Vagina (tissue), 2 donors: Measurements from ENCODE around the gene BLOC1S4. TPM values are rescaled to one million over a fixed set of nuclear protein-coding genes. Genes with fewer than 3 reads are reported as not detected.

Experiments used
- DNase-seq, 2 donors: peaks; one replicate each; pipeline ENCODE4 v3.0.0-alpha.2; 2017; ENCODE audit errors: extremely low spot score in 2 of 2
- H3K27ac ChIP-seq: fragments of 200-600 bp; sonication (generic); one replicate; pipeline ENCODE4 v1.5.1; 2019
- H3K27me3 ChIP-seq: fragments of 200-600 bp; sonication (generic); one replicate; pipeline ENCODE4 v1.5.1; 2019
- H3K36me3 ChIP-seq, 2 donors: fragments of 200-600 bp; sonication (generic); one replicate each; pipeline ENCODE4 v1.5.1; 2017 to 2019
- H3K4me1 ChIP-seq: fragments of 200-600 bp; sonication (generic); one replicate; pipeline ENCODE4 v1.5.1; 2019
- H3K4me3 ChIP-seq, 2 donors: fragments of 200-600 bp; sonication (generic); 1 replicate in 1 of 2; 2 replicates in 1 of 2; pipeline ENCODE4 v1.5.1; 2016 to 2019
- H3K9me3 ChIP-seq: fragments of 200-600 bp; sonication (generic); one replicate; pipeline ENCODE4 v1.5.1; 2019
- CTCF ChIP-seq, 3 experiments: fragments of 450-650 bp in 2 of 3; fragments of 200-600 bp in 1 of 3; sonication (generic) in 1 of 3; IDR thresholded peaks; one replicate each; pipeline ENCODE4 v1.5.1; 2017 to 2019; ENCODE audit warnings: antibody characterized with exemption in 3 of 3, mild to moderate bottlenecking in 2 of 3, moderate library complexity in 2 of 3
- POLR2A ChIP-seq, 2 donors: fragments of 450-650 bp; IDR thresholded peaks; one replicate each; pipeline ENCODE4 v1.6.1; 2017; ENCODE audit warnings: antibody characterized with exemption in 2 of 2, mild to moderate bottlenecking in 2 of 2, moderate library complexity in 2 of 2
- POLR2AphosphoS5 ChIP-seq, 2 donors: sonication (generic); formaldehyde crosslinking; IDR thresholded peaks; one replicate each; pipeline ENCODE4 v1.9.0; 2017; ENCODE audit warnings: antibody characterized with exemption in 2 of 2, mild to moderate bottlenecking in 2 of 2, low read depth in 1 of 2; ENCODE audit not compliant: insufficient read depth in 1 of 2
- intact Hi-C: fragments of 100-400 bp; cut with DNase I; formaldehyde crosslinking; loops from one replicate; pipeline ENCODE4 v1.15.1; 2023
- total RNA-seq: library from RNA; depleted of rRNA; stranded (reverse); fragments of >200 nt; gene quantifications from one replicate; pipeline ENCODE4 v1.2.3, GENCODE V29; 2016

Gene BLOC1S4
- total RNA-seq, 1 donor from 2014 or later = 34.9 TPM

DNA sequence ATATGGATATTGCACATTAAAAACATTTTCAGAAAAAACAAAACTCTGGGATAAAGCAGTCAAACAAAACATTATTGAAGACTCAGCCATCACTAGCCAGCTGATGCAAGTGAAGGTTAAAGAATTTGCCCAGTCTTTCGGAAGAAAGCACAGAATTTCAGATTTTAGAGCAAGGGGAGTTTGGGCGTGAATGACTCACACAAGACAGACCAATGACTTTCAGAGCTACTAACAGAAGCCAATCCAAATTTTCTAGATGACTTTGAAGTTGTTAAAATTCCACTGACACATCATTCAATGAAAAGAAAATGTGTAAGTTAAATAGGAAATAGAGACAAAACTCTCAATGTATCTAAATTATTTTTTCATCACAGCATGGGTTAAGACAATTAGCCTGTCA lies 10.3 kb upstream of the BLOC1S4 start:
- no peak for DNase-seq
- Histone ChIP-seq H3K9me3 (no peaks in the 10 kb centered on the region), H3K4me3 (no peak overlapping the region), H3K27me3 (no peaks in the 10 kb centered on the region), H3K4me1 (peaks cover 55% of the 10 kb centered on the region), H3K36me3 (no peaks in the 10 kb centered on the region), H3K27ac (no peak overlapping the region)
- intact Hi-C loops = no loop called here
- no peak for TF ChIP-seq CTCF (IDR thresholded peaks at IDR 0.05)

- Histone ChIP-seq H3K4me1 (peaks cover 56% of the 10 kb centered on the region), H3K27me3 (no peaks in the 10 kb centered on the region), H3K9me3 (no peaks in the 10 kb centered on the region), H3K27ac (no peak overlapping the region), H3K4me3 (no peak overlapping the region), H3K36me3 (no peaks in the 10 kb centered on the region)
- intact Hi-C loops = no loop called here
- TF ChIP-seq POLR2A (IDR thresholded peaks at IDR 0.05) (no peak), POLR2AphosphoS5 (IDR thresholded peaks at IDR 0.05; ENCODE audit: insufficient read depth in 1 of 2, low read depth in 1 of 2) (no peak), CTCF (IDR thresholded peaks at IDR 0.05) (no peak)
- DNase-seq = no peak
These were observed 9.8 kb upstream of the BLOC1S4 start for GRCh38 chr4:6706173-6706572.

DNA sequence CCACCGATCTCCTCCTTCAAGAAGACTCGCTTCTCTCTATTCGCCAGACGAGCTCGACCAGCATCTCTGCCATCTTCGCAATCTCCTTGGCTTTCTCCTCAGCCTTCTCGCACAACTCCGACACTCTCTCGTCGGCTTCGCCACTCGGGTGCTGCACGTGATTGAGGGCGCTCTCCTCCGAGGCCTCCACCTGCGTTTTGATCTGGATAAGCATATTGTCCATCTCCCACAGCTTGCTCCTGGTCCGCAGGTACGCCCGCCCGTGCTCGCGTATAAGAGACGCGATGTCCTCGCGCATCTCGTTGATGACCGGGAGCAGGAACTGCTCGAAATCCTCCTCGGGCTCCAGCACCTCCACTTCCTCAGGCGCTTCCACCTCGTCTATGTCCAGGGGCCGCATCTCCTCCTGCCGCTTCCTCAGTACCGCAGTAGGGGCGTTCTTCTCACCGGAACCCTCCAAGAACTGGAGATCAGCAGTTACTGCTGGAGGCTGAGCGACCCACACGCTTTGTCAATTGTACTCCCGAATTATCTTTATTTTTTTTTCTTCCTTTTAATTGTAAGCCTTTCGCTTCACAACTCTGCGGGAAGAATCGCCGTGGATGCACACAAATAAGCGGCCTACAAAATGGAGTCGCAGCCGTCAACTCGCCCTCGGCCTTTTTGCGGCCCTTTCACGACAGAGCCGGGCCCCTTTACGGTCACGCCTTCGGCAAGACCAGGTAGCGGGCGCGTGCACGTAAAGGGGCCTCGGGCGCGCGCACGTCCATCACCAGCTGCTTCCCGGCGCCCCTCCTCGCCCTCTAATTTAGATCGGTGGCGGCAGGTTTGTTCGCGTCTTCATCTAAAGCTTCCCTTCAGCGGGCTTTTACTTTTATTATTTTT lies 6.5 kb upstream of the BLOC1S4 start, which contains the start of gene MRFAP1L1:
Gene MRFAP1L1, minus strand, starts transcription at position 636 of the 885 bp plus-strand sequence. Its CDS starts 236 bp downstream, at position 400.
- TF ChIP-seq POLR2AphosphoS5 (IDR thresholded peaks at IDR 0.05; ENCODE audit: insufficient read depth in 1 of 2, low read depth in 1 of 2) (peak; percentile 88 to 98), POLR2A (IDR thresholded peaks at IDR 0.05) (no peak)

GRCh38 chr4:6710282-6710681 lies 5.7 kb upstream of the BLOC1S4 start:
- no peak for DNase-seq

More for the DNA sequence above, 6.5 kb upstream of the BLOC1S4 start, which contains the start of gene MRFAP1L1:
- H3K4me1 ChIP-seq = peaks cover 47% of the 10 kb centered on the region
- no peaks in the 10 kb centered on the region for H3K27me3 ChIP-seq
- no peaks in the 10 kb centered on the region for H3K36me3 ChIP-seq
- intact Hi-C loops = no loop called here
- peak within 1 kb of the TSS; percentile 83 to 84 for H3K4me3 ChIP-seq
- no peaks in the 10 kb centered on the region for H3K9me3 ChIP-seq
- DNase-seq = no peak
- peak within 1 kb of the TSS; percentile 82 for H3K27ac ChIP-seq

GRCh38 chr4:6710996-6711395 lies 5.0 kb upstream of the BLOC1S4 start:
- no peaks in the 10 kb centered on the region for H3K9me3 ChIP-seq

More at GRCh38 chr4:6710282-6710681, 5.7 kb upstream of the BLOC1S4 start:
- Histone ChIP-seq H3K27me3 (no peaks in the 10 kb centered on the region), H3K27ac (peak overlapping the region; percentile 82), H3K4me1 (peaks cover 44% of the 10 kb centered on the region), H3K9me3 (no peaks in the 10 kb centered on the region), H3K36me3 (no peaks in the 10 kb centered on the region), H3K4me3 (peak overlapping the region; percentile 83 to 84)
- no peak for TF ChIP-seq POLR2A (IDR thresholded peaks at IDR 0.05)
- no peak for TF ChIP-seq CTCF (IDR thresholded peaks at IDR 0.05)
- no peak for TF ChIP-seq POLR2AphosphoS5 (IDR thresholded peaks at IDR 0.05; ENCODE audit: insufficient read depth in 1 of 2, low read depth in 1 of 2)
- intact Hi-C loops = no loop called here

More at GRCh38 chr4:6710996-6711395, 5.0 kb upstream of the BLOC1S4 start:
- intact Hi-C loops = no loop called here
- Histone ChIP-seq H3K36me3 (no peaks in the 10 kb centered on the region), H3K4me1 (peaks cover 37% of the 10 kb centered on the region), H3K27me3 (no peaks in the 10 kb centered on the region), H3K27ac (no peak overlapping the region), H3K4me3 (no peak overlapping the region)
- no peak for DNase-seq
- TF ChIP-seq POLR2AphosphoS5 (IDR thresholded peaks at IDR 0.05; ENCODE audit: insufficient read depth in 1 of 2, low read depth in 1 of 2) (no peak), POLR2A (IDR thresholded peaks at IDR 0.05) (no peak), CTCF (IDR thresholded peaks at IDR 0.05) (no peak)
